Epithelial cell of esophagus (primary cell): ENCODE results near the gene SLC6A6.

Experiments used
- DNase-seq: peaks from one replicate; pipeline ENCODE4 v3.0.0; 2010; ENCODE audit warnings: low read depth
- H3K4me3 ChIP-seq: 2 replicates; pipeline ENCODE4 v1.5.1; 2011; ENCODE audit warnings: mild to moderate bottlenecking, low read length, control low read depth
- TF ChIP-seq, protein P1 (sequence below): IDR thresholded peaks from 2 replicates; pipeline ENCODE4 v1.5.1; 2011; ENCODE audit warnings: low read depth, mild to moderate bottlenecking, low read length, control low read depth, inconsistent platforms; ENCODE audit not compliant: insufficient read depth; ENCODE audit errors: missing control alignments

Gene SLC6A6

DNA sequence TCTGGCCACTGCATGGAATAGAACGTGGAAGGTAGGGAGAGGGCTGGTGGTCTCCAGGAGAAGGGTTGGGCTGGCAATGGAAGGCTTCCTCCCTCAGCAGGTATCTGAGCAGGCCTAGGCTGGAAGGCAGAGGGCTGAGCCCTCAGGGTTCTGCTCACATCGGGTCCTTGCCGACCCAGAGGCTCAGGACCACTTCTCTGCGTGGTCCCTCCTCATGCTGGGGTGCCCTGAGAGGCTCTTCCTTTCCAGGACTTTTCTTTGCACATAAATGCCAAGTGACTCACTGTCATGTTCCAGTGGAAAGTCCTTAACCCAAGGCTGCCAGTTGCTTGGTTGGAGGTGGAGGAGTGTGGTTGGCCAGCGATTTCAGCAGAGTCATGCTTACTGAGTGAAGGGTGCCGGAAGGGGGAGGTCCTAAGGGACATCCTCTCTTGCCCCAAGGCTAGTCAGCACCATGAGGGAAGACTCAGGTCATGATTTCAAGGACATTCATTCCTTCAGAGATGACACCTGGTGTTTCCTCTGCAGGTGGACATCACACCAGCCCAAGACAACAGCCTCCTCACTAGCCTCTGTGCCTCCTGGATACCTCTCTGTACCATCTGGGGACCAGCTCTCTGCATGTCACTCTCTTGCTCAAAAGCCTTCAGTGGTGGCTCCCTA lies 8.2 kb downstream of the SLC6A6 start:
- peak; percentile 75 for DNase-seq
- TF ChIP-seq, protein P1, sequence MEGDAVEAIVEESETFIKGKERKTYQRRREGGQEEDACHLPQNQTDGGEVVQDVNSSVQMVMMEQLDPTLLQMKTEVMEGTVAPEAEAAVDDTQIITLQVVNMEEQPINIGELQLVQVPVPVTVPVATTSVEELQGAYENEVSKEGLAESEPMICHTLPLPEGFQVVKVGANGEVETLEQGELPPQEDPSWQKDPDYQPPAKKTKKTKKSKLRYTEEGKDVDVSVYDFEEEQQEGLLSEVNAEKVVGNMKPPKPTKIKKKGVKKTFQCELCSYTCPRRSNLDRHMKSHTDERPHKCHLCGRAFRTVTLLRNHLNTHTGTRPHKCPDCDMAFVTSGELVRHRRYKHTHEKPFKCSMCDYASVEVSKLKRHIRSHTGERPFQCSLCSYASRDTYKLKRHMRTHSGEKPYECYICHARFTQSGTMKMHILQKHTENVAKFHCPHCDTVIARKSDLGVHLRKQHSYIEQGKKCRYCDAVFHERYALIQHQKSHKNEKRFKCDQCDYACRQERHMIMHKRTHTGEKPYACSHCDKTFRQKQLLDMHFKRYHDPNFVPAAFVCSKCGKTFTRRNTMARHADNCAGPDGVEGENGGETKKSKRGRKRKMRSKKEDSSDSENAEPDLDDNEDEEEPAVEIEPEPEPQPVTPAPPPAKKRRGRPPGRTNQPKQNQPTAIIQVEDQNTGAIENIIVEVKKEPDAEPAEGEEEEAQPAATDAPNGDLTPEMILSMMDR = no peak
- no peak overlapping the region for H3K4me3 ChIP-seq

DNA sequence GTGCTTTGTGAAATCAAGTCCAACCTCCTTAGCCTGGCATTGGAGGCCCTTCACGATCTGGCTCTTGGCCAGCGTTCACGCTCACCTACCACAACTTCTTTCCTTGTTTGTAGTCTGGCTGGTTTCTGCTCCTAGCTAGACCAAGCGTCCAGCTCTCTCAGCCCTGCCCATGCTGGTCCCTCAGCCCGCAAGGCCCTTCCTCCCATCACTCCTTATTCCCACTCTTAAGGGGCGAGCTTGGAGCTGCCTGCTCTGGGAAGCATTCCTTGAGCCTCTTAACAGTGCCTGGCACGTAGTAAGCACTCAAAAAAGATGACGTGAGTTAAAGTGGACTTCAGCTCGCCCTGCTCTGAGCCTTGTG lies 8.7 kb downstream of the SLC6A6 start:
- no peak overlapping the region for H3K4me3 ChIP-seq
- TF ChIP-seq, protein P1 = no peak
- DNase-seq = no peak

- no peak overlapping the region for H3K4me3 ChIP-seq
- no peak for DNase-seq
- TF ChIP-seq, protein P1 = no peak
Observed at GRCh38 chr3:14411988-14412387, 9.6 kb downstream of the SLC6A6 start.

- H3K4me3 ChIP-seq = no peak overlapping the region
- DNase-seq = no peak
- TF ChIP-seq, protein P1 = no peak
Observed at GRCh38 chr3:14412831-14413380, 10.5 kb downstream of the SLC6A6 start.

DNA sequence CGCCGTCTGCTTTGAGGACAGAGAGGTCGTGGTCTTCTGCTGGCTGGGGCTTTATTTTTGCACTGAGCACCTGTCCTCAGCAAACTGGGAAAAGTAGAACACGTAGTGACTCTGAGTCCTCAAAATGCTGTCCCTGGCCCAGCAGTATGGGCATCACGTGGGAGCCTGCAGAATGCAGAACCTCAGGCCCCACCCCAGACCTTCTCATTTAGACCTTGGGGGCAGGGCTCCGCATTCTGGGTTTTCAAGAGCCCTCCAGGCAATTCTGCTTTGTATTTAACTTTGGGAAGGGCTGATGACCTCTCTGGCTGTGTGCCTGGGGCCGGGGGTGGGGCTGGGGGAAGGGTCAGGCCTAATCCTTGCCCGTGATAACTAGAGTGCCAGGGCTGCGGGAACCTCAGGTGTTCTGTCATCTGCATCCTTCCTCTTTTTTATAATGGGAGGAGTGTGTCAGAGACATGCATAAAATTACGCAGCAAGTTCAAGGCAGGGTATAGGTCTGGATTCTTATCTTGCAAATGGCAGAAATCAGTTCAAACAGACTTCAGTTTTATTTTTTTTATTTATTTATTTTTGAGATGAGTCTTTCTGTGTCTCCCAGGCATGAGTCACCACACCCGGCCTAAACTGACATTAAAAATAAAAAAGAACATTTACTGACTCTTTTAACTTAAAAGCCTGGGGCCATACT lies 11.1 kb downstream of the SLC6A6 start:
- DNase-seq = peak; percentile 30
- H3K4me3 ChIP-seq = no peak overlapping the region
- TF ChIP-seq, protein P1 = no peak

GRCh38 chr3:14414846-14415464 lies 12.5 kb downstream of the SLC6A6 start:
- H3K4me3 ChIP-seq = no peak overlapping the region
- no peak for DNase-seq
- TF ChIP-seq, protein P1 = no peak
